HFF-Myc (cell line): ENCODE results near the gene EPHA6.

Experiments
- DNase-seq: peaks from one replicate; pipeline ENCODE4 v3.0.0-alpha.2; 2011; ENCODE audit warnings: low read depth; ENCODE audit errors: extremely low read depth
- H3K4me3 ChIP-seq: replicated peaks from 2 replicates; pipeline ENCODE4 v1.5.1; 2011; ENCODE audit warnings: low read depth, mild to moderate bottlenecking, control low read depth, low read length
- CTCF ChIP-seq: IDR thresholded peaks from 2 replicates; pipeline ENCODE4 v1.5.1; 2012; ENCODE audit warnings: mild to moderate bottlenecking, low read depth, low read length, control low read depth; ENCODE audit errors: missing control alignments

The EPHA6 gene

GRCh38 chr3:97698691-97699090 is 884.3 kb downstream of the EPHA6 start:
- H3K4me3 ChIP-seq, result no peak overlapping the region
- DNase-seq, result no peak
- no peak for TF ChIP-seq CTCF

- no peak for DNase-seq
- no peak for TF ChIP-seq CTCF
- H3K4me3 ChIP-seq, result no peak overlapping the region
Observed at GRCh38 chr3:97699889-97700288, 885.5 kb downstream of the EPHA6 start.

- no peak overlapping the region for H3K4me3 ChIP-seq
- DNase-seq, result no peak
- TF ChIP-seq CTCF, result no peak
Observed at GRCh38 chr3:97705764-97706163, 891.4 kb downstream of the EPHA6 start.

- no peak for TF ChIP-seq CTCF
- H3K4me3 ChIP-seq, result no peak overlapping the region
- no peak for DNase-seq
Observed at GRCh38 chr3:97706226-97706625, 891.8 kb downstream of the EPHA6 start.

- no peak for DNase-seq
Observed at GRCh38 chr3:97711654-97712053, 897.3 kb downstream of the EPHA6 start.

GRCh38 chr3:97712919-97713318 is 898.5 kb downstream of the EPHA6 start:
- DNase-seq, result no peak
- TF ChIP-seq CTCF, result no peak
- H3K4me3 ChIP-seq, result no peak overlapping the region

More at GRCh38 chr3:97711654-97712053, 897.3 kb downstream of the EPHA6 start:
- TF ChIP-seq CTCF, result no peak
- no peak overlapping the region for H3K4me3 ChIP-seq

GRCh38 chr3:97713634-97714033 is 899.2 kb downstream of the EPHA6 start:
- TF ChIP-seq CTCF, result no peak
- no peak for DNase-seq

More at GRCh38 chr3:97713634-97714033, 899.2 kb downstream of the EPHA6 start:
- no peak overlapping the region for H3K4me3 ChIP-seq
